HG03571 (cell line): ENCODE measurements around the gene GTF3C6.
"Not testable (repeated sequence)": the region's sequence is repeated elsewhere in the genome, so short reads cannot be mapped to it uniquely, and the experiment has no call there.

Source experiments
- ATAC-seq: cut with Tn5 transposase; IDR thresholded peaks from one replicate; pipeline ENCODE4 v1.9.1; 2021; ENCODE audit not compliant: unreplicated experiment

The GTF3C6 gene, protein sequence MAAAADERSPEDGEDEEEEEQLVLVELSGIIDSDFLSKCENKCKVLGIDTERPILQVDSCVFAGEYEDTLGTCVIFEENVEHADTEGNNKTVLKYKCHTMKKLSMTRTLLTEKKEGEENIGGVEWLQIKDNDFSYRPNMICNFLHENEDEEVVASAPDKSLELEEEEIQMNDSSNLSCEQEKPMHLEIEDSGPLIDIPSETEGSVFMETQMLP

DNA sequence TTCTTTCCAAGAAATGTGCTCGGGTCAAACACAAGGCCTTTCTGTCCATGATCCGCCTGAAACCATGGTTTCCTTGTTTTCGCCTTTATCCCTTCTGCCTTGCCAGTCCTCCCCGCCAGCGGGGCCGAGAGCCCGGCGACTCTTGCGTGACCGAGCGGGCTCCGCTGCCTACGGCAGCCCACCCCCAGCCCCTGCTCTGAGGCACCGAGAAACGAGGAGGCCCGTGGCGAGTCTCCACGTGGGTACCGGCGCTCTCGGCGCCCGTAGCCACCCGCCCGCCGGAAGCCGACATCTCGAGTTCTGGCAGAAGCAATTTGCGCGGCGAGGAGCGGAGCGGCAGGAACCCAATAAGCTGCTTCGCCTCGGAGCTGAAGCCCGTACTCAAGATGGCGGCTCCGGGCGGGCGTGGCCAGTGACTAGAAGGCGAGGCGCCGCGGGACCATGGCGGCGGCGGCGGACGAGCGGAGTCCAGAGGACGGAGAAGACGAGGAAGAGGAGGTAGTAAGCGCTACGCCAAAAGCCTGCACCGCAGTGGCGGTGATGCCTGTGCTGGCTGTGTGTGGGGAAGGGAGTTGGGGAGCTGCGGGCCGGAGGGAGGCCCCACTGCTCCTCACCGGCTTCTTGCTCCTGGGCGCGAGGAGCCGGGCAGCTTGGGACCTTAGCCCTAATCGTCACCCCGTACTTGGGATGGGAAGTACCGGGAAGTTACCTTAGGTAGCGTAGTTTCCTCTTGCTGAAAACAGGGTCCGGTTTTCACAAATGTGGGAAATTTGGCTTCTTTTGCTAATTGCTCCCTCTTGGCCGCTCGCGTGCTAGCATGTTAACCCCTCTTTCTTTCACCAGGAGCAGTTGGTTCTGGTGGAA is at the start of gene GTF3C6:
TSS of gene GTF3C6 (plus strand) at position 378 of the 864 bp plus-strand sequence. CDS start at position 442, 64 bp downstream.
- ATAC-seq = peak; percentile 97

DNA sequence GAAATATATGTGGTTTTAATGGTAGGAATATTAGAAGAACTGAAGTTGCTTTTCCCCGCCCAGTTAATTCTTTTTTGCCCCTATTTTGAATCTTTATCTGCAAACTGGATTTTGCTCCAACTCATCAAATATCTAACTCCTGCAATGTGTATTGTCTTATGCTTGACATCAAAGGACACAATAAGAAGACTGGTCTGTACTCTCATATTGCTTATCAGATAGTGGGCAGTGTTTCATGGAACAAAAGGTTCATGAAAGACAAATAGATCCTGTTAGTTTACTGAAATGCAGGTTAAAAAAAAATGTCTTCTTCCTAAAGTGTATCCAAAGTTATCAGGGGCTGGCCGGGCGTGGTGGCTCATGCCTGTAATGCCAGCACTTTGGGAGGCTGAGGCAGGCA is 27.7 kb upstream of the GTF3C6 start:
- no peak for ATAC-seq

DNA sequence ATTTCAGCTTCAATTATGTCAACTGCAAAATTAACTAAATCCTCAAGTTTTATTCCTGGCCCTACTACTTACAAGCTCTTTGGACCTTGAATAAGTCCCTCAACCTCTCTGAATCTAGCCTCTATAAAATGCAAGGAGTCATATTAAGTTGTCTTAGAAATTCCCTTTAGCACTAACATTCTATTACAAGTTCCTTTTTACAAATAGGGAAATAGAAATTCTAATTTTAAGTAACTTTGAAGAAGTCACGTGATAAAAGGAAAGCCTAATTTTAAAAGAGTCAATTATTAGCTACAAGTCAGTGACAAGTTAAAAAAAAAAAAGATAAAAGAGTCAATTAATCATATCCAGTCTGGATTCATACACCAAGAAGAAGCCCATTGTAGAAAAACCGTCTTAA is 24.6 kb upstream of the GTF3C6 start:
- ATAC-seq = no peak

DNA sequence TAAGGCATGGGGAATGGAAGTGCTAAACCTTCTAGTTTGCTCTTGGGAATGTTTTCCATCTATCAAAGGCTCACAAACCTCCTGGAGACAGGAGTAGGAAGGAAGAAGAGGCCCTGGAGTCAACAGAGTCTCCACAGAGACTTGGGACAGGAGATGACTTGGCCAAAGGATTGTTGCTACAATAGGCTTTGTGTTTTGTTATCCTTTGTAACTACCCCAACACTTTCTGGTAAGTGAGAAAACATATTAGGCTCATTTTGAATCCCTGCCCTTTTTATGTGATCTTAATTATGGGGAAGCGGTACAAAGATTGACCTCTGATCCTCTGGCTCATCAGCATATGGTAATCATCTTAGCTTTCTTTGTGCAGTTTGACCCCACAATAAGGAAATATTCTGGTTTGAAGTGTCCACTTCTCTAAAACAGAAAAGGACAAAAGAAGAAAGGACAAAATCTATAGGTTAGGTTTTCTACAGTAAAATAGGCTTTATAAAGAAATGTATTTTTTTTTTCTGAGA is 24.1 kb upstream of the GTF3C6 start:
- no peak for ATAC-seq

DNA sequence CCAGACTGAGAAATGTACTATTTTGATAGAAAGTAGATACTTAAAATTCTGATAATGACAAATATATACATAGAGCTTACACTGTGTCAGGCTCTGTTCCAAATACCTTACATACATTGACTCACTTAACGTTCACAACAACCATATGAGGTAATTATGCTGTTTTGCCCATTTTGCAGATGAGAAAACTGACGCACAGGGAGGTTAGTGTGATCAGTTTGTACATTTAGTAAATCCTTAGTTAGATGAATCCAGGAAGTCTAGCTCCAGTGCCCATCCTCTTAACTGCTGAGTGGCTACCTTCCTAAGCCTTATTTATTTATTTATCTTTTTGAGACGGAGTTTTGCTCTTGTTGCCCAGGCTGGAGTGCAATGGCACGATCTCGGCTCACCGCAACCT is 23.3 kb upstream of the GTF3C6 start:
- no peak for ATAC-seq

DNA sequence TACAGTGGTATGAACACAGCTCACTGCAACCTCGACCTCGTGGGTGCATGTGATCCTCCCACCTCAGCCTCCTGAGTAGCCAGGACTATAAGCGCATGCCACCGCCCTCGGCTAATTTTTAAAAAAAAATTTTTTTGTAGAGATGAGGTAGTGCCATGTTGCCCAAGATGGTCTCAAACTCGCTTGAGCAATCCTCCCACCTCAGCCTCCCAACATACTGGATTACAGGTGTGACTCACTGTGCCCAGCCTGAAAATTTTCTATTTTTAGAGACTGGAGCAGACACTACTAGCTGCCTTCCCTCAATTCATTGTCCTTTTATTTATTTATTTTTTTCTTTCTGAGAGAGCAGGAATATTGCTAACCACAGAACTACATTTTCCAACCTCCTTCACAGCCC is 20.3 kb upstream of the GTF3C6 start:
- no peak for ATAC-seq

DNA sequence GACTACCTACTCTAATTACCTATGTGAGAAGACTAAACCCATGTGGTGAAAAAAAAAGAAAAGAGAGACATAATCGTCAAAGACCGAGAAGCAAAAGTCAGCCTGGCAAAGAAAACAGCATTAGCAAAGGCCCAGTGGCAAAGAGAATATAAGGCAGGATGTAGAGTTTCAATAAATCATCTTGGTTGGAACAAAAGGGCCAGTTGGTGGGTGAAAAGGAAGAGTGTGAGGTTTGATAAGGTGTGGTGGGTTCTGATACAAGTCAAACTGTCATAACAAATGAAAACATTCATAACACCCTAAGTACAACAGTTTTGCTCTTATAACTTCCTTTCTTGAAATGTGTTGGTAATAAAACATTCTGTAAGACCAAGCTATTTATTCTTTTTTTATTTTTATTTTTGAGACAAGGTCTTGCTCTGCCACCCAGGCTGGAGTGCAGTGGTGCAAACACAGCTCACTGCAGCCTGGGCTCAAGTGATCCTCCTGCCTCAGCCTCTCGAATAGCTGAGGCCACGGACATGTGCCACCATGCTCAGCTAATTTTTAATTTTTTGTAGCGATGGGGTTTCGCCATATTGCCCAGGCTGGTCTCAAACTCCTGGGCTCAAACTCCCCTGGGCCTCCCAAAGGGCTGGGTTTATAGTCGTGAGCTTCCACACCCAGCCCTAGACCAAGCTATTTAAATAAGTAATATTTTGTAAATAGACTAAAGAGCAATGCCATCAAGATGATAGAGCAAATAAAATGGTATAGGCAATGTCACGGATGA is 18.9 kb upstream of the GTF3C6 start:
- no peak for ATAC-seq

DNA sequence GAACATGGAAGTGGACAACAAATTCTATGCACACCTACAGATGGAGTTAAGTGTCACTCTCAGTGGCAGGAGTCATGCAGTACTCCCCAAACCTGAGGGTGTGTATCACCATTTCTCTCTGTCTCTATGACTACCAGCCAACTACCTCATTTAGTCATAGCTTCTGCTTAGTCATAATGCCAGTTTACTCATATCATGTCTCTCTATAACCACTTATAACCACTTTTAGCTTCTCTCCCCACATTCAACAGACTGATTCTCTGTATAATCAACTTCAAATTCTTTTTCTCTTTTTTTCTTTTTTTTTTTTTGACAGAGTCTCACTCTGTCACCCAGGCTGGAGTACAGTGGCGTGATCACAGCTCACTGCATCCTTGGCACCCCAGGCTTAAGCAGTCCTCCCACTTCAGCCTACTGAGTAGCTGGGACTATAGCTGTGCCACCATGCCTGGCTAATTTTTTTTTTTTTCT is 13.8 kb upstream of the GTF3C6 start:
- ATAC-seq = peak; percentile 100

DNA sequence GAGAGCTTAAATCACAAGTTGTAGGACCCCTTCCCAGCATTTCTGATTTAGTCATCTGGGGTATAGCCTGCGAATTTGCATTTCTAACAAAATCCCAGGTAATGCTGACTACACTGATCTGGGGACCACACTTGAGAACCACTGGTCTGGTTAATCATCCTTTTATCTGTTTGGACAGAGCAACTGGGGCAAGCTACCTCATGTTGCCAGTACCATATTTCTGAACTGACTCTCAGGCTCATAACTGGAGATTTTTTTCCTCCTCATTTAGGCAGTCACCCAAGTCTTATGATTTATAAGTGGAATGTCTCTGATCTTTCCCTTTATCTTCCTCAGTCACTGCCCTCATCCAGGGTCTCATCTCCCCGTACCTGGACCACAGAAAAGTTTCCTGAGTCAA is 12.0 kb upstream of the GTF3C6 start:
- no peak for ATAC-seq

DNA sequence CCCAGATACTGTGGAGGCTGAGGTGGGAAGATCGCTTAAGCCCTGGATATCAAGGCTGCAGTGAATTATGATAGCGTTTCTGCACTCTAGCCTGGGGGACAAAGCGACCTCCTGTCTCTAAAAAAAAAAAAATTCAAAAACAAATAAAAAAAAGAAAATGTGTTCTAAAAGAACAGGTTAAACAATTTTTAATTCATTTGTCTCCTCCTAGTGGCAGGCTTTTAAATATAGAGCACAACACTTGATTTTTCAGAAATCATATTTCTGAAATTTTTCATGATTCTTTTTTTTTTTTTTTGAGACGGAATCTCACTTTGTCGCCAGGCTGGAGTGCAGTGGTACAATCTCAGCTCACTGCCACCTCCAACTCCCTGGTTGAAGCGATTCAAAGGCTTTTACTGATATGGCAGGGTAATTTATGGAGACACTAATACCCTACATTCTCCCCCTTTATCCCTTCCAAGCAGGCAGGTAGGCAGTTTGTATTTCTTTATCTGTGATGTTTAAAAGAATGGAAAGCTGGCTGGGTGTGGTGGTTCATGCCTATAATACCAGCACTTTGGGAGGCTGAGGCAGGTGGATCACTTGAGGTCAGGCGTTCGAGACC is 8.7 kb upstream of the GTF3C6 start:
- ATAC-seq = no peak

DNA sequence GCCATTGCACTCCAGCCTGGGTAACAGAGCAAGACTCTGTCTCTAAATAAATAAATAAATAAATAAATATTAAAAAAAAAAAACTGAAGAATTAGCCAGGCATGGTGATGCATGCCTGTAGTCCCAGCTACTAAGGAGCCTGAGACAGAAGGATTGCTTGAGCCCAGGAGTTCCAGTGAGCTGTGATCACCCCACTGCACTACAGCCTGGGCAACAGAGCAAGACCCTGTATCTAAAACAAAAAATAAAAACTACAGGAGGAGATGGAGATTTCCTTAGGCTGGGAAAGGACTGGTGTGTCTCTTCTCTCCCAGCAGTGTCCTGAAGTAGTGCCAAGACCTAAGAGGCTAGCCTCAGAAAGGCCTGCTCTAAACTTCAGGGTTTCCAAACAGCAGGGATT is 8.1 kb upstream of the GTF3C6 start:
- ATAC-seq = no peak

DNA sequence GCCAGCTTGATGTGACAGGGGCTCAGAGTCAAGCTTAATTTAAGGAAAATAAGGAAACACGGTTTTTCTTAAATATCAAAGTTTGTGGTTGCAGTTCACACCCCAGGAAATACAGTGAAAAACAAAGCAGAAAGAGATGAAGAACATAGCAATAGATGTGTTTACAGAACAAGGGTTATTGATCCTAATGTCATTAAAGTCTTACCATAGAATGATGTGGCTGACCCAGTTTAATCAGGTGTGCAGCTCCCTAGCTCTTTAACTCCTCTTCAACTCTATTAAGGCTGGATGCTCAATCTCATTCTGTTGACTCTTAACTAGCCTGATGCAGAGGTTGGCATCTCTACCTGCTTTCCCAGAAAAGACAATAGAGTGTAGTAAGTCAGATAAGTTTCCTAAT is 7.5 kb upstream of the GTF3C6 start:
- no peak for ATAC-seq

DNA sequence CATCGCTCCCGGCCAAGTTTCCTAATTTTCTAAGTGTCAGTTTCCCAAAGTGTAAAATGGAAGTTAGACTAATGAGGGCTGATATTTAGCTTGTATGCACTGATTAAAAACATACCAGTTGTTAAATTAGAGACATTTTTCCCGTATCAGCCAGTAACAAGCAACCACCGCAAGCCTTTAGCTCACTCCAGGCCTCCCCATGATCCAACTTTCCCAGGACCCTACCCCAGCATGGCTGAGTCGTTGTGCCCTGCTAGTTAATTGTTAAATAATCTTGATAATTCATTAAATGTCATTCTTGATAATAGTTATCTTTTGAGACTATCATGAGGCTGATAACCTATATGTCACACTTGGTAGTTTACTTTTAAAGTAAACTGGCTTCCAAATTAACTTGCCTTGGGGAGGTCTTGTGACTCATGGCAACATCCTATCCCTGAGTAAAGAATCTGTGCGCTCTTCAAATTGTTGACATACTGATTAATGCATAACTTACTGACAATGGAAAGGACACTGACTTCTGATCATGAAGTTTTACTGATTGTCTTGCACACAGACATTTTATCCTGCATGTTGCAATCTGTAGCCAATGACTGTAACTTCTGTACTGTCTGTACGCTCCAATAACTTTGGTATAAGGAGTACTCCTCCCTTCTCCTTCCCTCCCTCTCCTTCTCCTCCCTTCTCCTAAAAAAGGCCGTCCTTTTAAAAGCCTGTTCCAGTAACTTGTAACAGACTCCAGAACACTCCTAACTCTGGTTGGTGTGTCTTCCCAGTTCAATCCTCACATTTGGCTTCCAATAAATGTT is 6.3 kb upstream of the GTF3C6 start:
- no peak for ATAC-seq

DNA sequence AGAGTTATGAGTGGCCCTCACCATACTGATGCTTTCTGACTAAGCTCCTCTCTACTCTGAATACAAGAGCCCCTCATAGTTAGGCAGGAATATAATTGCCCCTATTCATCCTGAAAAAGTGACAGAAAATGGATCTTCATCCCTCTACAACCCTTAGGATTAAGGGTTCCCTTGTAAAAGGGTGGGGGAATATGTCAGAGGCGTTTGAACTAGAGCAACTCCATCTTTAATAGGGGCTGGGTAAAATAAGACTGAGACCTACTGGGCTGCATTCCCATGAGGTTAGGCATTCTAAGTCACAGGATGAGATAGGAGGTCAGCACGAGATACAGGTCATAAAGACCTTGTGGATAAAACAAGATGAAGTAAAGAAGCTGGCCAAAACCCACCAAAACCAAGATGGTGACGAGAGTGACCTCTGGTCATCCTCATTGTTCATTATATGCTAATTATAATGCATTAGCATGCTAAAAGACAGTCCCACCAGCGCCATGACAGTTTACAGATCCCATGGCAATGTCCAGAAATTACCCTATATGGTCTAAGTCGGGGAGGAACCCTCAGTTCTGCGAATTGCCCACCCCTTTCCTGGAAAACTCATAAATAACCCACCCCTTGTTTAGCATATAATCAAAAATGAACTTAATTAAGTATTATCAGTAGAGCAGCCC is 4.7 kb upstream of the GTF3C6 start:
- ATAC-seq = no peak

DNA sequence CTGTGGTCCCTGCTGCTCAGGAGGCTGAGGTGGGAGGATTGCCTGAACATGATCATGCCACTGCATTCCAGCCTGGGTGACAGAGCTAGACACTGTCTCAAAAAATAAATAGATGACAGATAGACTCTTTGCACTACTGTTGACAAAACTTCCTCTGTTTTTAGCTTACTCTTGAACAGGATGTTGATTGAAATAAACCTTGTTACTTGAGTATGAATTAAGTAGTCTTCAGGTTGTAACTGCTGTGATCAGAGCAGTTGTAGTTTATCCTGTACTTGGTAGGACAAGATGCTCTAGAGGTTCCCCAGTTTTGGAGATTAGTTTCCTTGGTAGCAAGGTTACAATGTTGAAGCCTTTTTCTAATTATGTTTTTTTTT is 1.5 kb downstream of the GTF3C6 start:
- no peak for ATAC-seq

DNA sequence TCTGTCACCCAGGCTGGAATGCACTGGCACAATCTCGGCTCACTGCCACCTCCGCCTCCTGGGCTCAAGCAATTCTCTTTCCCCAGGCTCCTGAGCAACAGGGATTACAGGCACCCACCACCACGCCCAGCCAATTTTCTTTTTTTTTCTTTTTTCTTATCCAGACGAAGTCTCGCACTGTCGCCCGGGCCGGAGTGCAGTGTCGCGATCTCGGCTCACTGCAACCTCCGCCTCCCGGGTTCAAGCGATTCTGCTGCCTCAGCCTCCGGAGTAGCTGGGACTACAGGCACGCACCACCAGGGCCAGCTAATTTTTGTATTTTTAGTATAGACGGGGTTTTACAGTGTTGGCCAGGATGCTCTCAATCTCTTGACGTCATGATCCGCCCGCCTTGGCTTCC is 4.1 kb downstream of the GTF3C6 start:
- not testable (repeated sequence) for ATAC-seq

DNA sequence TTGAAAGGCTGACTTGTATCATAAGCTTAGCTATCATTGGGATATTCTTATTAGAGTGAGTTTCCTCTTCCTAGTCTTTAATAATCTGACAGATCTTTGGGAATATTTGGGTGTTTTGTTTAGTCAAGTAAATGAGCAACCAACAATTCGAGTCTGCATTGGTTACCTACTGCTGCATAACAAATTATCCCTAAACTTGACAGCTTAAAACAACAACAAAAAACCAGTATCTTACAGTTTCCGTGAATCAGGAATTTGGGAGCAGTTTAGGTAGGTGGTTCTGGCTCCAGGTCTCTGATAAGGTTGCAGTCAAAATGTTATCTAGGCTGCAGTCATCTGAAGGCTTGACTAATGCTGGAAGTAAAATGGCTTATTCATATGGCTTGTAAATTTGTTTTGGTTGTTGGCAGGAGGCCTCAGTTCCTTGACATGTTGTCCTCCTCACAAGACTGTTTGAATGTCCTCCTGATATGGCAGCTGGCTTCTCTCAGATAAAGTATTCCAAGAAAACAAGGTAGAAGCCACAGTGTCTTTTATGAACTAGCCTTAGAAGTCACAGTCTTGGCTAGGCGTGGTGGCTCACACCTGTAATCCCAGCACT is 7.2 kb downstream of the GTF3C6 start:
- ATAC-seq = no peak

DNA sequence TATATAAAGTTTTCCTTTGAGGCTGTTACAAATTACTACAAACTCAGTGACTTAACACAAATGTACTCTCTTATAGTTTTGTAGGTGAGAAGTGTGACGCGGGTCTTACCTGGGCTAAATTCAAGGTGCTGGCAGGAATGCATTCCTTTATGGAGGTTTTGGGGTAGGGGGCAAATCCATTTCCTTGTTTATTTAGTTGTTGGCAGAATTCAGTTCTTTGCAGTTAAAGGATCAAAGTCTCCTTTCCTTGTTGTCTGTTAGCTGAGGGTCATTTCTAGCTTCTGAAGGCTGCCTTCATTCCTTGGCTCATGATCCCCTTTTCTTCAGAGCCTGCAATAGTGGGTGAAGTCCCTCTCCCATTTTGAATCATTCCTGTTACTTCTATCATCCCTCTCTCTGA is 10.2 kb downstream of the GTF3C6 start:
- not testable (repeated sequence) for ATAC-seq

DNA sequence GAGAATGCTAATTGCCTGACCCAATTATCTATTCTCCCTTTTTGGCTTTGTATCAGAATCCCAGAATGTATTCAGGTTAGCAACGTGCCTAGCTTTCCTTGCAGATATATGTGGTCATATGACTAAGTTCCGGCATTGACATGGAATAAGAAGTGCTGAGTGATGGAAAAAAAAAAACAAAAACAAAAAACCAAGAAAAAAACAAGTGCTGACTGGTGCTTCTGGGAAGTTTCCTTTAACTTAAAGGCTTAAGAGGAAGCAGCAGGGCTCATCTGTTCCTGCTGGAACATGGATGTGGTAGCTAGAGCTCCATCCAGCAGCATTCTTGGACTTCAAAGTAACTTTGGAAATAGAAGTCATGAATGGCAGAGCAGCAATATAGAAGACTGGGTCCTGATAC is 13.0 kb downstream of the GTF3C6 start:
- ATAC-seq = no peak
